GM12878 (cell line): Measurements from ENCODE around the gene KRT81.

Experiments used
- BHLHE40 ChIP-seq, 2 experiments: fragments of 450-650 bp in 1 of 2; IDR thresholded peaks; 2 replicates each; pipeline ENCODE4 v1.6.1; 2011 to 2017; ENCODE audit warnings: low read depth in 2 of 2, borderline replicate concordance in 1 of 2, improper control_type of control experiment in 1 of 2, low read length in 1 of 2, mild to moderate bottlenecking in 1 of 2
- POLR2A ChIP-seq: IDR thresholded peaks from 2 replicates; pipeline ENCODE4 v1.6.1; 2011; ENCODE audit warnings: low read depth, mild to moderate bottlenecking, low read length

DNA sequence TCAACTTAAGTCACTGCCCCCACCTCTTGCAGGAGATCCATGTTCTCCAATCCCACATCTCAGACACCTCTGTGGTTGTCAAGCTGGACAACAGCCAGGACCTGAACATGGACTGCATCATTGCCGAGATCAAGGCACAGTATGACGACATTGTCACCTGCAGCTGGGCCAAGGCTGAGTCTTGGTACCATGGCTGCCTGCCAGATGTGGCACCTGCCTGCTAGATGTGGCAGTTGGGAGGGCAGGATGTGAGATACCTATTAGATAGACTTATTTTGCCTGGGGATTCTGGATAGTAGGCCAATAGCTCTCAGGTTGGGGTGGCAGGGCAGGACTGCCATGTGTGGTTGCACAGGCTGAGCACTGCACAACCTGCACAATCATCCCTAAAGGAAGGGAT, 24.8 kb downstream of the KRT81 start:
- TF ChIP-seq POLR2A (no peak), BHLHE40 (IDR thresholded peaks at IDR 0.05; ENCODE audit: borderline replicate concordance in 1 of 2, low read depth in 2 of 2, low read length in 1 of 2) (no peak)
